Left lung (tissue), 10 donors: Measurements from ENCODE around the gene BMERB1. TPM values are rescaled to one million over a fixed set of nuclear protein-coding genes. Genes with fewer than 3 reads are reported as not detected.
"Not testable (repeated sequence)": the region's sequence is repeated elsewhere in the genome, so short reads cannot be mapped to it uniquely, and the experiment has no call there.

ENCODE experiments used
- ATAC-seq: fragments of 200-7000 bp; cut with Tn5 transposase; one replicate; pipeline ENCODE4 v1.9.1; 2020; ENCODE audit warnings: moderate library complexity
- DNase-seq, 4 donors: peaks; one replicate each; pipeline ENCODE4 v3.0.0-alpha.2; 2013 to 2020
- H3K27ac ChIP-seq, 2 donors: fragments of 200-600 bp; sonication (generic) in 1 of 2; one replicate each; pipeline versions ENCODE4 v1.5.0 to v1.8.0; 2020 to 2021
- H3K27me3 ChIP-seq, 2 donors: fragments of 200-600 bp; sonication (generic) in 1 of 2; one replicate each; pipeline versions ENCODE4 v1.5.0 to v1.8.0; 2020 to 2021
- H3K36me3 ChIP-seq, 2 donors: fragments of 200-600 bp; sonication (generic) in 1 of 2; one replicate each; pipeline versions ENCODE4 v1.5.0 to v1.8.0; 2020 to 2021
- H3K4me1 ChIP-seq, 2 donors: fragments of 200-600 bp; one replicate each; pipeline ENCODE4 v1.8.0; 2021
- H3K4me3 ChIP-seq, 2 donors: fragments of 200-600 bp; sonication (generic) in 1 of 2; one replicate each; pipeline versions ENCODE4 v1.5.0 to v1.8.0; 2020 to 2021; ENCODE audit warnings: mild to moderate bottlenecking in 1 of 2
- H3K9me3 ChIP-seq, 2 donors: fragments of 200-600 bp; sonication (generic) in 1 of 2; one replicate each; pipeline versions ENCODE4 v1.5.0 to v1.8.0; 2020 to 2021
- intact Hi-C, 2 donors: fragments of 100-400 bp; cut with DNase I; formaldehyde crosslinking; loops; one replicate each; pipeline versions ENCODE4 v1.11.2 to v1.14.2; 2022
- polyA plus RNA-seq, 6 donors: library from polyadenylated mRNA; unstranded; fragments of 120-200 nt; gene quantifications; one replicate each; pipeline ENCODE4 v1.2.1, GENCODE V29; 2013; ENCODE audit not compliant: insufficient read length in 6 of 6
- total RNA-seq, 2 donors: library from RNA; stranded (reverse); fragmentation: NEBNext Ultra II Directional; extraction: Animal tissue kit (Norgen Biotek cat#: 25700); gene quantifications; one replicate each; pipeline ENCODE4 v1.2.1, GENCODE V29; 2021
- TF ChIP-seq, protein P1 (sequence below), 2 donors: fragments of 200-600 bp; sonication (generic) in 1 of 2; IDR thresholded peaks; one replicate each; pipeline versions ENCODE4 v1.5.0 to v1.8.0; 2021; ENCODE audit warnings: antibody characterized with exemption in 2 of 2
- donor health status: DM: no; HTN: yes; CAD: no.
- donor health status: DM: no; HTN: no; CAD: no.

Gene BMERB1
- total and polyA plus RNA-seq, 8 donors, result 12.0 to 45.8 (median 38.4) TPM

DNA sequence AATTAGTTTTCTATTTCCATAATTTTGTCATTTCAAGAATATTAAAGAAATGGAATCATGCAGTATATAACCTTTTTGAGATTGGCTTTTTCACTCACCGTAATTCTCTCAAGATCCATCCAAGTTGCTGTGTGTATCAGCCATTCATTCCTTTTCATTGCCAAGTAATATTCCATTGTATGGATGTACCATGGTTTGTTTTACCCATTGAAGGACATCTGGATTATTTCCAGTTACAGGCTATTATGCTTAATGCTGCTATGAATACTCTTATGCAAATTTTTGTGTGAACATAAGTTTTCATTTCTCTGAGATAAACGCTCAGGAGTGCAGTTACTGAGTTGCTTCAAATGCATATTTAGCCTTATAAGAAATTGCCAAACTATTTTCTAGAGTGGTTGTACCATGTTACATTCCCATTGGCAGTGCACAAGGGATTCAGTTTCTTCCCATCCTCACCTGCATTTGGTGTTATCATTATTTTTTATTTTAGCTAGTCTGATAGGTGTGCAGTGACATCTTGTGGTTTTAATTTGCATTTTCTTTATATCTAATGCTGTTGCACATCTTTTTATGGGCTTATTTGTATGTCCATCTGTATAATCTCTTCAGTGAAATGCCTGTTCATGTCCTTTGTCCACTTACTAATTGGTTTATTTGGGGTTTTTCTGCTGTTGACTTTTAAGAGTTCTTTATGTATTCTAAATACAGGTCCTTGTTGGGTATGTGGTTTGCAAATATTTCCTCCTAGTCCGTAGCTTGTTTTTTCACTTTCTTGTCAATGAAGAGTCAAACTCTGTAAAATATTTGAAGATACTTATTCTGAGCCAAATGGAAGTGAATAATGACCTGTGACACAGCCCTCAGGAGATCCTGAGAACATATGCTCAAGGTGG, 32.7 kb downstream of the BMERB1 start:
- no peak overlapping the region for H3K27ac ChIP-seq
- H3K9me3 ChIP-seq, result peaks cover 0 to 8% of the 10 kb centered on the region in 2 donors
- no peaks in the 10 kb centered on the region for H3K36me3 ChIP-seq
- DNase-seq (no peak), ATAC-seq (peak; percentile 32)
- TF ChIP-seq, protein P1, sequence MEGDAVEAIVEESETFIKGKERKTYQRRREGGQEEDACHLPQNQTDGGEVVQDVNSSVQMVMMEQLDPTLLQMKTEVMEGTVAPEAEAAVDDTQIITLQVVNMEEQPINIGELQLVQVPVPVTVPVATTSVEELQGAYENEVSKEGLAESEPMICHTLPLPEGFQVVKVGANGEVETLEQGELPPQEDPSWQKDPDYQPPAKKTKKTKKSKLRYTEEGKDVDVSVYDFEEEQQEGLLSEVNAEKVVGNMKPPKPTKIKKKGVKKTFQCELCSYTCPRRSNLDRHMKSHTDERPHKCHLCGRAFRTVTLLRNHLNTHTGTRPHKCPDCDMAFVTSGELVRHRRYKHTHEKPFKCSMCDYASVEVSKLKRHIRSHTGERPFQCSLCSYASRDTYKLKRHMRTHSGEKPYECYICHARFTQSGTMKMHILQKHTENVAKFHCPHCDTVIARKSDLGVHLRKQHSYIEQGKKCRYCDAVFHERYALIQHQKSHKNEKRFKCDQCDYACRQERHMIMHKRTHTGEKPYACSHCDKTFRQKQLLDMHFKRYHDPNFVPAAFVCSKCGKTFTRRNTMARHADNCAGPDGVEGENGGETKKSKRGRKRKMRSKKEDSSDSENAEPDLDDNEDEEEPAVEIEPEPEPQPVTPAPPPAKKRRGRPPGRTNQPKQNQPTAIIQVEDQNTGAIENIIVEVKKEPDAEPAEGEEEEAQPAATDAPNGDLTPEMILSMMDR (IDR thresholded peaks at IDR 0.05), result no peak
- no peak overlapping the region for H3K4me3 ChIP-seq
- no peaks in the 10 kb centered on the region for H3K27me3 ChIP-seq
- no peaks in the 10 kb centered on the region for H3K4me1 ChIP-seq
- intact Hi-C loops, result no loop called here

DNA sequence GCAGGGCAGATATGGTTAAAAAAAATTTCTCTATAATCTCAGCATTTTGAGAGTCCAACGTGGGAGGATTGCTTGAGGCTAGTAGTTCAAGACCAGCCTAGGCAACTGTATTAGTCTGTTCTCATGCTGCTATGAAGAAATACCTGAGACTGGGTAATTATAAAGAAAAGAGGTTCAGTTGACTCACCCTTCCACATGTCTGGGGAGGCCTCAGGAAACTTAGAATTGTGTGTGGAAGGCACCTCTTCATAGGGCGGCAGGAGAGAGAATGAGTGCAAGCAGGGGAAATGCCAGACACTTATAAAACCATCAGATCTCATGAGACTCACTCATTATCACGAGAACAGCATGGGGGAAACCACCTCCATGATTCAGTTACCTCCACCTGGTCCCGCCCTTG, 42.6 kb downstream of the BMERB1 start:
- H3K4me1 ChIP-seq, ATAC-seq, DNase-seq, intact Hi-C loops, H3K27ac ChIP-seq, H3K27me3 ChIP-seq, H3K4me3 ChIP-seq, H3K36me3 ChIP-seq, H3K9me3 ChIP-seq: not testable (repeated sequence)

DNA sequence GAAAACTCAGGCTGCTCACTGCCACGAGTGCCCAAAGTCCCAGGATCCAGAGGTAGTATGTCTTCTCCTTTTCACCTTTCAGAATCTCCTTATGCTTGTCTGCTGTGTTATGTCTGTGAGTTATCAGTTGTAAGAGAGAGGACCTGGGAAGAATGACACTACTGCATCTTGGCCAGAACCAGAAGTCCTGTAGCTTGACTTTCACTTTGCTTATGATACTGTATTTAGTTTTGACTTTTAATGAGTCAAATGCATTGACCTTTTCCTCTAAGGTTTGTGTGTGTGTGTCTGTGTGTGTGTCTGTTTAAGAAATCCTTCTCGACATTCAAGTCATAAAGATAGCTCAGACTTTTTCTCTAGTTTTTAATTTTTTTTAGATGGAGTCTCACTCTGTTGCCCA, 43.4 kb downstream of the BMERB1 start:
- Histone ChIP-seq H3K27ac (no peak overlapping the region), H3K36me3 (no peaks in the 10 kb centered on the region)

DNA sequence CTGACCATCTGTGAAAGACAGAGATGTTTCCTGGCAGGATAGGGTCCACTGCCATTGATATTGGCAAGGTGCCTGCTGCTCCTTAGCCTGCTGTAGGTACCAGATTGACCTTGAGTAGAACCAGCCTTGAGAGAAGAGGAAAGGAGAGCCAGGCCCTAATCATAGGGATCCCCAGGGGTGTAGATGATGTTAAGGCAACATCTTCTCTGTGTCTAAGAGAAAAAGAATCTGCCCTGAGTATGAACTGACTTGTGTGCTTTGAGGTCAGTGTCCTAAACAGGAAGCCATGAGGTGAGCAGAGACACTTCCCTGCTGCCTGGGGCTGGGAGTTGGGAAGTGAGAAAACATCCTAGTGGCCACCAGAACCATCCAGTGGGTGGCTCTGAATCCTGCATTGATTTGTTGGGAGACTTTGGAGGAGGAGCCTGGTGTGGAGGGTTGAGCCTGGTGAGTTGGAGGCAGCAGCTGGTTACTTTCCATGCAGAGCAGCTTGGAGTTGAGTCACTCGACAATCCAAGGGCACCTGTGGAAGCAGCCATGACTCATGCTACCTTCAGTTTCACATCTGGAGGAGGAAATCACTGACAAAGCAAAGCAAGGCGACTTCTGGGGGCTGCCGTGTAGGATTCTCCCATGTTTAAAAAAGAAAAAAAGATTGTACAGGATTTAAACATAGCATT, 47.8 kb downstream of the BMERB1 start:
- DNase-seq, result peak in 3 of 4 donors; percentile 3 to 40 (median 26)
- Histone ChIP-seq H3K9me3 (no peaks in the 10 kb centered on the region), H3K4me3 (no peak overlapping the region), H3K36me3 (no peaks in the 10 kb centered on the region), H3K27ac (no peak overlapping the region), H3K27me3 (no peaks in the 10 kb centered on the region), H3K4me1 (no peaks in the 10 kb centered on the region)
- peak; percentile 91 for ATAC-seq
- TF ChIP-seq, protein P1 (IDR thresholded peaks at IDR 0.05), result no peak
- intact Hi-C loops, result no loop called here

More for the DNA sequence above, 43.4 kb downstream of the BMERB1 start:
- Histone ChIP-seq H3K9me3 (no peaks in the 10 kb centered on the region), H3K4me1 (no peaks in the 10 kb centered on the region), H3K27me3 (no peaks in the 10 kb centered on the region), H3K4me3 (no peak overlapping the region)
- intact Hi-C loops, result no loop called here
- ATAC-seq (no peak), DNase-seq (no peak)
- TF ChIP-seq, protein P1 (IDR thresholded peaks at IDR 0.05), result no peak

DNA sequence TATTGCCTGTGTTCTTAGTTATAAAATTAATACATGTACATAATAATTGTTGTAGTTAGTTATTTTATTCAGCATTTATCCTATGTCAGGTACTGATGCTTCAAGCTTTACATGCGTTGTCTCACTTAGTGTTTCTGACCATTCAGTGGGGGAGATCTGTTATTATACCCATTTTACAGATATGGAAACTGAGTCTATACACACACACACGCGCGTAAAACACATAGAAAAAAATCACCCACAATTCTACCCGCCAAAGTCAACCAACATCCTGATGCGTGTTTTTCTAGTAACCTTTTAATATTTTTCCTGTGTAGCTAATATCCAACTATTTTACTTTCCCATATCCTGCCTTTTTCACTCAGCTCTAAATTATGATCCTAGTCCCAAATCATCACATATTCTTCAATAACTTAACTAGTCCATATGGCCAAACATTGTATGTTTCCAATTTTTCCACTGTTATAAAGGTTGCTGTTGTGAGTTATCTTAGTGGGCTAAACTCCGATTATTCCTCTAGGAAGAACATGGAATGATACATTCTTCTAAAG, 48.4 kb downstream of the BMERB1 start:
- H3K36me3 ChIP-seq, result no peaks in the 10 kb centered on the region
- intact Hi-C loops, result no loop called here
- no peaks in the 10 kb centered on the region for H3K27me3 ChIP-seq
- H3K4me3 ChIP-seq, result no peak overlapping the region
- ATAC-seq, result no peak
- H3K9me3 ChIP-seq, result no peaks in the 10 kb centered on the region
- no peak for DNase-seq
- no peaks in the 10 kb centered on the region for H3K4me1 ChIP-seq
- H3K27ac ChIP-seq, result no peak overlapping the region
- TF ChIP-seq, protein P1 (IDR thresholded peaks at IDR 0.05), result no peak
